DND-41 (cell line): ENCODE data around the gene MED8.
"Not testable (repeated sequence)": the region's sequence is repeated elsewhere in the genome, so short reads cannot be mapped to it uniquely, and the experiment has no call there.

Experiments
- EZH2 ChIP-seq: IDR thresholded peaks from 3 replicates; pipeline ENCODE4 v1.6.1; 2012; ENCODE audit warnings: borderline replicate concordance, low read depth, mild to moderate bottlenecking, moderate library complexity, low read length, inconsistent platforms; ENCODE audit not compliant: severe bottlenecking
- TF ChIP-seq, protein P1 (sequence below): IDR thresholded peaks from 2 replicates; pipeline ENCODE4 v1.5.1; 2012; ENCODE audit warnings: borderline replicate concordance, low read length, moderate library complexity, mild to moderate bottlenecking; ENCODE audit not compliant: poor library complexity, severe bottlenecking; ENCODE audit errors: extremely low read depth

DNA sequence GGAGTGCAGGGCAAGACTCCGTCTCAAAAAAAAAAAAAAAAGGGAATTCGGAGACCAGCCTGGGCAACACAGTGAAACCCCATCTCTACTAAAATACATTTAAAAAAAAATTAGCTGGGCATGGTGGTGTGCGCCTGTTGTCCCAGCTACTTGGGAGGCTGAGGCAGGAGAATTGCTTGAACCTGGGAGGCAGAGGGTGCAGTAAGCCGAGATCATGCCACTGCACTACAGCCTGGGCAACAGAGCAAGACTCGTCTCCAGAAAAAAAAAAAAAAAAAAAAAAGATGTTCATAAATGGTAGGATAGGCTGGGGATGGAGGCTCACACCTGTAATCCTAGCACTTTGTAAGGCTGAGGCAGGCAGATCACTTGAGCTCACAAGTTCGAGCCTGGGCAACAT lies 19.8 kb downstream of the MED8 start:
- TF ChIP-seq, protein P1, sequence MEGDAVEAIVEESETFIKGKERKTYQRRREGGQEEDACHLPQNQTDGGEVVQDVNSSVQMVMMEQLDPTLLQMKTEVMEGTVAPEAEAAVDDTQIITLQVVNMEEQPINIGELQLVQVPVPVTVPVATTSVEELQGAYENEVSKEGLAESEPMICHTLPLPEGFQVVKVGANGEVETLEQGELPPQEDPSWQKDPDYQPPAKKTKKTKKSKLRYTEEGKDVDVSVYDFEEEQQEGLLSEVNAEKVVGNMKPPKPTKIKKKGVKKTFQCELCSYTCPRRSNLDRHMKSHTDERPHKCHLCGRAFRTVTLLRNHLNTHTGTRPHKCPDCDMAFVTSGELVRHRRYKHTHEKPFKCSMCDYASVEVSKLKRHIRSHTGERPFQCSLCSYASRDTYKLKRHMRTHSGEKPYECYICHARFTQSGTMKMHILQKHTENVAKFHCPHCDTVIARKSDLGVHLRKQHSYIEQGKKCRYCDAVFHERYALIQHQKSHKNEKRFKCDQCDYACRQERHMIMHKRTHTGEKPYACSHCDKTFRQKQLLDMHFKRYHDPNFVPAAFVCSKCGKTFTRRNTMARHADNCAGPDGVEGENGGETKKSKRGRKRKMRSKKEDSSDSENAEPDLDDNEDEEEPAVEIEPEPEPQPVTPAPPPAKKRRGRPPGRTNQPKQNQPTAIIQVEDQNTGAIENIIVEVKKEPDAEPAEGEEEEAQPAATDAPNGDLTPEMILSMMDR: not testable (repeated sequence)
- TF ChIP-seq EZH2: not testable (repeated sequence)
